HG03159 (cell line): ENCODE measurements around the gene CHKA.
A peak's percentile ranks its signal among the peaks of the same experiment; 100 is the strongest.

Experiments used
- ATAC-seq: cut with Tn5 transposase; IDR thresholded peaks from one replicate; pipeline ENCODE4 v1.9.1; 2021; ENCODE audit warnings: mild to moderate bottlenecking, moderate library complexity; ENCODE audit not compliant: unreplicated experiment

Gene CHKA

GRCh38 chr11:68121067-68121899 lies at the start of gene CHKA:
Gene CHKA, minus strand, starts transcription at chr11:68121388. Its CDS starts 211 bp downstream, at chr11:68121177.
- ATAC-seq, result peak; percentile 83

GRCh38 chr11:68169442-68169841 lies 48.3 kb upstream of the CHKA start:
- no peak for ATAC-seq

GRCh38 chr11:68168694-68169093 lies 47.5 kb upstream of the CHKA start:
- no peak for ATAC-seq

- no peak for ATAC-seq
Measured at GRCh38 chr11:68167474-68167873, 46.3 kb upstream of the CHKA start.

GRCh38 chr11:68166969-68167368 lies 45.8 kb upstream of the CHKA start:
- no peak for ATAC-seq

GRCh38 chr11:68165601-68166000 lies 44.4 kb upstream of the CHKA start:
- ATAC-seq, result no peak

- ATAC-seq, result no peak
Measured at GRCh38 chr11:68164437-68164836, 43.2 kb upstream of the CHKA start.

- ATAC-seq, result no peak
Measured at GRCh38 chr11:68163691-68164090, 42.5 kb upstream of the CHKA start.

- no peak for ATAC-seq
Measured at GRCh38 chr11:68160100-68160695, 39.0 kb upstream of the CHKA start.

- ATAC-seq, result no peak
Measured at GRCh38 chr11:68159665-68160064, 38.5 kb upstream of the CHKA start.

GRCh38 chr11:68159161-68159560 lies 38.0 kb upstream of the CHKA start:
- no peak for ATAC-seq

- no peak for ATAC-seq
Measured at GRCh38 chr11:68158580-68158979, 37.4 kb upstream of the CHKA start.

- no peak for ATAC-seq
Measured at GRCh38 chr11:68153742-68154141, 32.6 kb upstream of the CHKA start.

- no peak for ATAC-seq
Measured at GRCh38 chr11:68150037-68150436, 28.8 kb upstream of the CHKA start.

- no peak for ATAC-seq
Measured at GRCh38 chr11:68149417-68149816, 28.2 kb upstream of the CHKA start.

GRCh38 chr11:68148879-68149278 lies 27.7 kb upstream of the CHKA start:
- ATAC-seq, result no peak

GRCh38 chr11:68148071-68148805 lies 27.1 kb upstream of the CHKA start:
- no peak for ATAC-seq

GRCh38 chr11:68146704-68147474 lies 25.7 kb upstream of the CHKA start:
- ATAC-seq, result no peak

GRCh38 chr11:68146010-68146540 lies 24.9 kb upstream of the CHKA start:
- ATAC-seq, result no peak

- no peak for ATAC-seq
Measured at GRCh38 chr11:68145120-68145866, 24.1 kb upstream of the CHKA start.
